ENCODE data around the gene MAFF. TPM values are rescaled to one million over a fixed set of nuclear protein-coding genes. Genes with fewer than 3 reads are reported as not detected.
"Not testable (repeated sequence)": the region's sequence is repeated elsewhere in the genome, so short reads cannot be mapped to it uniquely, and the experiment has no call there.

MAFF gene
- total RNA-seq, 1 donor from 2014 or later: 12.6 TPM

GRCh38 chr22:38230108-38230825 is 28.5 kb downstream of the MAFF start:
- H3K27ac Mint-ChIP-seq: no peak overlapping the region
- intact Hi-C loops (cut with micrococcal nuclease): no loop called here
- no peaks in the 10 kb centered on the region for H3K9me3 Mint-ChIP-seq
- no peak overlapping the region for H3K4me3 Mint-ChIP-seq
- H3K36me3 Mint-ChIP-seq (ENCODE audit: low read depth): peaks cover 20% of the 10 kb centered on the region
- no peaks in the 10 kb centered on the region for H3K27me3 Mint-ChIP-seq
- DNase-seq: peak; percentile 68
- H3K4me1 Mint-ChIP-seq: peaks cover 2% of the 10 kb centered on the region

DNA sequence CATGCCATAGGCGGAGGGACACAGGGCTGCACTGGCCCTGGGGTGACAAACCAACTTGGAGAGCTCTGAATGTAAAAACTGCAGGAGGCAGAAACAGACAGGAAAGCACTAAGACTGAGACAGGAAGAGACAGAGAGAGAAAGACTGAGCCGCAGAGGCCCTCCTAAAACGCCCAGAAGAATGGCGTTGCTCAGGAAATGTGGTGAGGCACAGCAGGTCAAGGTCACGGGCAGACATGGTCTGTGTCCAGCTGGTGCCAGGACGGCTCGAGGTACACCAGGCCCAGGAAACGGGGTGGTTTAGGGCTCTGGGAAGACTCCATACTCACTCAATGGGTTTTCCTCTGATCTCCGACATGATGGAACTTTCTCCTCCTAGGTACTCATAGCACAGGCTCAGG is 29.1 kb downstream of the MAFF start:
- intact Hi-C loops (cut with micrococcal nuclease): no loop called here
- Mint-ChIP-seq H3K4me3 (no peak overlapping the region), H3K9me3 (no peaks in the 10 kb centered on the region), H3K27me3 (no peaks in the 10 kb centered on the region), H3K27ac (no peak overlapping the region), H3K36me3 (ENCODE audit: low read depth) (peaks cover 20% of the 10 kb centered on the region), H3K4me1 (peaks cover 2% of the 10 kb centered on the region)
- DNase-seq: no peak

DNA sequence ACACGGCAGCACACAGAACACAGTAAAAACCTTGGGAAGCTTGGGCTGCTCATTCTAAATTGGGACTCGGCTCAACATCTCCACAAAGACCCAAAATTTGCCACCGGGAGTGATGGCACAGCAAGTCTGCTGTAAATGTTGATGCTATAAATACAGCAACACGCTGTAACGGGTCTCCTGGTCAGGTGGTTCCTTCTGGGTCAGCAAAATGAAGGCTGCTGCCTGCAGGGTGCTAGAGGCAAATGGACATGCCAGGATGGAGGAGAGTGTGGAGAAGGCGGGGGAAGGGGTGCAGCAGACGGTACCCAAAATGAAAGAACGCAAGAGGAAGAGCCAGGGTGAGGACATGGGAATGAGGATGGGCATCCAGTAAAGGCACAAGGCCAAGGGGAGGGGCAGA is 30.4 kb downstream of the MAFF start:
- no peak for DNase-seq
- Mint-ChIP-seq H3K27me3 (no peaks in the 10 kb centered on the region), H3K27ac (no peak overlapping the region), H3K4me1 (peaks cover 2% of the 10 kb centered on the region), H3K36me3 (ENCODE audit: low read depth) (peaks cover 24% of the 10 kb centered on the region), H3K9me3 (no peaks in the 10 kb centered on the region), H3K4me3 (no peak overlapping the region)
- intact Hi-C loops (cut with micrococcal nuclease): no loop called here

- Mint-ChIP-seq H3K9me3 (no peaks in the 10 kb centered on the region), H3K4me3 (no peak overlapping the region), H3K27me3 (no peaks in the 10 kb centered on the region), H3K27ac (peak overlapping the region; percentile 24), H3K36me3 (ENCODE audit: low read depth) (peaks cover 24% of the 10 kb centered on the region), H3K4me1 (peaks cover 2% of the 10 kb centered on the region)
- intact Hi-C loops (cut with micrococcal nuclease): no loop called here
- DNase-seq: no peak
Observed at GRCh38 chr22:38233427-38233826, 31.6 kb downstream of the MAFF start.

GRCh38 chr22:38233856-38234255 is 32.1 kb downstream of the MAFF start:
- H3K27me3 Mint-ChIP-seq; intact Hi-C loops (cut with micrococcal nuclease); H3K4me1 Mint-ChIP-seq; H3K9me3 Mint-ChIP-seq; DNase-seq; H3K27ac Mint-ChIP-seq; H3K4me3 Mint-ChIP-seq: not testable (repeated sequence)
- peaks cover 21% of the 10 kb centered on the region for H3K36me3 Mint-ChIP-seq (ENCODE audit: low read depth)

DNA sequence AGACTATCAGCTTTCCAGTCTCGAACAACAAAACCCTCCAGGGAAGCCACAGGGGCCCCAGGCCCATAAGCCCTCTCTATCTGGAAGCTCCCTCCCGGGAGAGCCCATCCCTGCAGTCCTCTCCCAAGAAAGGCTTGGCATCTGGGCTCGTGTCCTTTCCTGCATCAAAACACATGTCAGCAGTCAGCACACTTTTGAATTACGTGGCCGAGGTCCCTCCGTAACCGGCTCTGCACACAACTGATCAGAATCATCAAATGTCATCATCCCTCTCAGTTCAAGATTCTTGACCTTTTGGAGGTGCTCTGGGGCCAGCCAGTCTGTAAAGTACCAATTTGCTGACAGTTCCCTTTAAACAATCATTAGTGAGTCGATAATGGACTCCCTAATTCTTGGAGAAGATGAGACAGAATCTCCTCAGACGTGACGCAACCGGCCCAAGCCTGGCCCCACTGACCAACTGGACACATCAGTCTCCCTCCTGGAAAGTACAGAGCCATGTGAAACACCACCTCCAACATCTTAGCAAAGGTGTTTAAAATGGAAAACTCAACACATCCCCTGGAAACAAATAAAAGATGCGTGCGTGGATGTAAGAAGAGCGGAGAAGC is 33.6 kb downstream of the MAFF start:
- no peaks in the 10 kb centered on the region for H3K27me3 Mint-ChIP-seq
- DNase-seq: no peak
- H3K27ac Mint-ChIP-seq: no peak overlapping the region
- intact Hi-C loops (cut with micrococcal nuclease): no loop called here
- H3K36me3 Mint-ChIP-seq (ENCODE audit: low read depth): peaks cover 17% of the 10 kb centered on the region
- peaks cover 2% of the 10 kb centered on the region for H3K4me1 Mint-ChIP-seq
- H3K4me3 Mint-ChIP-seq: no peak overlapping the region
- no peaks in the 10 kb centered on the region for H3K9me3 Mint-ChIP-seq

GRCh38 chr22:38236786-38237185 is 35.0 kb downstream of the MAFF start:
- Mint-ChIP-seq H3K27me3 (no peaks in the 10 kb centered on the region), H3K36me3 (ENCODE audit: low read depth) (peaks cover 13% of the 10 kb centered on the region), H3K27ac (no peak overlapping the region), H3K9me3 (no peaks in the 10 kb centered on the region), H3K4me1 (peaks cover 3% of the 10 kb centered on the region), H3K4me3 (no peak overlapping the region)
- DNase-seq: no peak
- intact Hi-C loops (cut with micrococcal nuclease): no loop called here

- Mint-ChIP-seq H3K9me3 (no peaks in the 10 kb centered on the region), H3K36me3 (ENCODE audit: low read depth) (peaks cover 15% of the 10 kb centered on the region), H3K27me3 (no peaks in the 10 kb centered on the region), H3K4me3 (no peak overlapping the region), H3K4me1 (peaks cover 3% of the 10 kb centered on the region), H3K27ac (no peak overlapping the region)
- intact Hi-C loops (cut with micrococcal nuclease): no loop called here
- DNase-seq: no peak
Observed at GRCh38 chr22:38238519-38239071, 36.8 kb downstream of the MAFF start.

DNA sequence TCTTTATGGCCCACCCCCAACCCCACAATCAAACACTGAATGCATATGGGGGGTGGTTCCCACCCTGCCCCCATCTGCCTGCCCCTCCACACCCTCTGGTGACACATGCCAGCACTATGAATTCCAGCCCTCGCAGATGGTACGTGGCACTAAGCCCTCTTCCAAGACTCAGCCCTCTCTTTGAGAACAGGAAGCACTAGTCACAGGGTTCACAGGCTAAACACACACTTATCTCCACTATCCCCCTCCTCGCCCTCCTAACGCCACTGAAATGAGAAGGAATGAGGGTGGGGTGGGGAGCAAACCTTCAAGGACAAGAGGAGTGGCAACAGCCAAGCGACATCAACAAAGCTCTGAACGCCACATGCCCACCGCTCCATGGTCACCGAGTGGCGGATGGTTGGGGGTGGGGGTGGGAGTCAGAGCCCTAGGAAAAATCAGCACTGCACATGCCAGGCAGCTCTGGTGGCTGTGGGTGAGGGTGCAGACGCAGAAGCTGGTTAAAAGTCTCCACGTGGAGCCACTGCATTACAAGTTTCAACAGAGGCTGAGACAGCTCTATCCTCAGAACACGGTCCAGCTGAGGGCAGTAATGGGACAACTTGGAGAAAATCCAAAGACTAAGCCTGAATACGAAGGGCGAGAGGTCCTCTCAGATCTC is 37.4 kb downstream of the MAFF start:
- H3K4me3 Mint-ChIP-seq: no peak overlapping the region
- no peak overlapping the region for H3K27ac Mint-ChIP-seq
- H3K4me1 Mint-ChIP-seq: peaks cover 3% of the 10 kb centered on the region
- intact Hi-C loops (cut with micrococcal nuclease): no loop called here
- no peaks in the 10 kb centered on the region for H3K9me3 Mint-ChIP-seq
- no peak for DNase-seq
- H3K36me3 Mint-ChIP-seq (ENCODE audit: low read depth): peaks cover 21% of the 10 kb centered on the region
- H3K27me3 Mint-ChIP-seq: no peaks in the 10 kb centered on the region

- H3K36me3 Mint-ChIP-seq (ENCODE audit: low read depth): peaks cover 18% of the 10 kb centered on the region
- no peaks in the 10 kb centered on the region for H3K9me3 Mint-ChIP-seq
- intact Hi-C loops (cut with micrococcal nuclease): no loop called here
- no peak overlapping the region for H3K4me3 Mint-ChIP-seq
- H3K27ac Mint-ChIP-seq: no peak overlapping the region
- H3K27me3 Mint-ChIP-seq: no peaks in the 10 kb centered on the region
- peaks cover 3% of the 10 kb centered on the region for H3K4me1 Mint-ChIP-seq
- no peak for DNase-seq
Observed at GRCh38 chr22:38240734-38241252, 39.0 kb downstream of the MAFF start.

DNA sequence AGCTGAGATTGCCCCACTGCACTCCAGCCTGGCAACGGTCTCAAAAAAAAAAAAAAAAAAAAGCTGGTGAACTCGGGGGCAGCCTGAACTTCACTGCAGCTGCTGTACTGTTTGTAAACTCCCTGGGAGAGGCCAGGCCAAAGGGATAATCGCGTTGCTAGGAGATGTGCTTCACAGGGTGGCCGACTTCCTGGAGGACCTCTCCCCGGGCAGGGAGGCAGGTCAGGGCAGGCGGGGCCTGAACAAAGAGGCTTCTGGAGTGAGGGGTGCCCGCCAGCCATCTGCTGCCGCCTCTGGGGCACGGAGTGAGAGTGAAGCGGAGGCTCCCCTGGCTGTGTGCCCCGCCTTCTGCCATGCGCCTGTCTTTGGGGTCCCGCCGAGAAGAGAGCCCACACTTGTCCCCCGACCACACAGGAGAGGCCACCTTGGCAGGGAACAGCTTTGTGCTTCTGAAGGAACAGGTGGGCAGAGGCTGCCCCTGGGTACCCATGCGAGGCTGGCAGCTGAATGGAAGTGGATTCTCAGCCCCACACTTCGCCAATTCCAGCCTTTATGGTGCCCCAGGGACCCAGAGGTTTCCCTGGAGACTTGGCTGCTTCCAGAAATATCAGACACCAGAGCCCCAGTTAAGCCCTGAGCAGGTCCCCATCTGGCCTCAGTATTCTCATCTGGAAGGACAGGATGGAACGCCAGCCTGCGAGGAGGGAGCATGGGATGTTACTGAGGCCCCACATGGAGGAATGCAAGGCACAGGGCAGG is 41.4 kb downstream of the MAFF start:
- Mint-ChIP-seq H3K27ac (no peak overlapping the region), H3K4me1 (peaks cover 3% of the 10 kb centered on the region), H3K27me3 (no peaks in the 10 kb centered on the region), H3K9me3 (no peaks in the 10 kb centered on the region), H3K36me3 (ENCODE audit: low read depth) (peaks cover 18% of the 10 kb centered on the region), H3K4me3 (no peak overlapping the region)
- intact Hi-C loops (cut with micrococcal nuclease): no loop called here
- DNase-seq: no peak

GRCh38 chr22:38244106-38244505 is 42.3 kb downstream of the MAFF start:
- Mint-ChIP-seq H3K9me3 (no peaks in the 10 kb centered on the region), H3K4me3 (no peak overlapping the region), H3K27ac (no peak overlapping the region), H3K36me3 (ENCODE audit: low read depth) (peaks cover 20% of the 10 kb centered on the region), H3K27me3 (no peaks in the 10 kb centered on the region), H3K4me1 (peaks cover 3% of the 10 kb centered on the region)
- DNase-seq: no peak
- intact Hi-C loops (cut with micrococcal nuclease): no loop called here

DNA sequence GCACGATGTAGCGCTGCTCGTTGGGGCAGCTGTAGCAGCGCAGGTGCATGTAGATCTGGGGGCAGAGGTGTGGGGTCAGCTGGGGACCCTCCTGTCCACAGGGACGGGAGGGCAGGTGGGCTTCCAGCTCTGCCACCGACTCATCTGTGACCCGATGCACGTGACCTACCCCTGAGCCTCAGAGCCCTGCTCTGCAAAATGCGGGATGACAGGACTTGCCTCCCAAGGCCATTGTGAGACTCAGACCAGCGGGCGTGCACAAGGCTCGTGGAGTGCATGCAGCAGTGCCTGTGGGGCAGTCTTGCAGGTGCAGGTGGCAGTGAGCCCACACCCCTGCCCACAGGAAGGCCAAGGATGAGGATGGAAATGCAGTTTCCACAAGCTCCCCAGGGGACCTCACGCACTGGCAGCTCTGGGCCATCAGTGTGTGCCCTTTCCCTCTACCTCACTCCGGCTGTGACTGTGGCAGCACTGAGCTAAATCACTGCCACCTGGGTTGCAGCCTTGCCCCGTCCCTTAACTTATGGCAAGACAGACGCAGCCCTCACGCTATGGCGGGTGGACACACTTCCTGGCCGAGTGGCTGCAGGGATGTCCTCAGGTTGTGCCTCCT is 44.4 kb downstream of the MAFF start:
- Mint-ChIP-seq H3K27me3 (no peaks in the 10 kb centered on the region), H3K27ac (no peak overlapping the region), H3K9me3 (no peaks in the 10 kb centered on the region), H3K4me3 (no peak overlapping the region), H3K36me3 (ENCODE audit: low read depth) (peaks cover 18% of the 10 kb centered on the region), H3K4me1 (no peaks in the 10 kb centered on the region)
- intact Hi-C loops (cut with micrococcal nuclease): no loop called here
- no peak for DNase-seq
